GM19240 (cell line): ENCODE data around the gene BSN.

Source experiments
- DNase-seq: peaks from one replicate; pipeline ENCODE4 v3.0.0; 2011; ENCODE audit warnings: low spot score; ENCODE audit not compliant: insufficient read length

BSN gene

DNA sequence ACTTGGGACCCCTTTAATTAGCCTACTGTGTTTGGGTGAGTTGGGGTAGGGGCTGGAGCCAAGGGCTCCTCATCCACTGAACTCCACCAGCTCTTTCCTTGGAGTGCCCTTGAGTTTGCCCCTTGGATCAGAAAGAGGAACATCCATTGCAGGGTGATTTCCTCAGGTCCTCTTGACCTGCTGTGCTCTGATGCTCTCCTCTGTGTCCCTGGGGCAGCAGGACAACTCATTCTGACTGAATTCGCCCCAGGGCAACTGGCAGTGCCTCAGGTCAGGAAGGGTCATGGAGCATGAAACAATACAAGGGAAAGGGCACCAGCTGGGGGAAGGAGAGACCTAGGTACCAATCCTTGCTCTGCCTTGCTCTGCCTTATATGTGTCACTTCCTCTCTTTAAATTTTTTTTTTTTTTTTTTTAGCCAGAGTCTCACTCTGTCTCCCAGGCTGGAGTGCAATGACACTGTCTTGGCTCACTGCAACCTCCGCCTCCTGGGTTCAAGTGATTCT is 47.8 kb downstream of the BSN start:
- DNase-seq = no peak

DNA sequence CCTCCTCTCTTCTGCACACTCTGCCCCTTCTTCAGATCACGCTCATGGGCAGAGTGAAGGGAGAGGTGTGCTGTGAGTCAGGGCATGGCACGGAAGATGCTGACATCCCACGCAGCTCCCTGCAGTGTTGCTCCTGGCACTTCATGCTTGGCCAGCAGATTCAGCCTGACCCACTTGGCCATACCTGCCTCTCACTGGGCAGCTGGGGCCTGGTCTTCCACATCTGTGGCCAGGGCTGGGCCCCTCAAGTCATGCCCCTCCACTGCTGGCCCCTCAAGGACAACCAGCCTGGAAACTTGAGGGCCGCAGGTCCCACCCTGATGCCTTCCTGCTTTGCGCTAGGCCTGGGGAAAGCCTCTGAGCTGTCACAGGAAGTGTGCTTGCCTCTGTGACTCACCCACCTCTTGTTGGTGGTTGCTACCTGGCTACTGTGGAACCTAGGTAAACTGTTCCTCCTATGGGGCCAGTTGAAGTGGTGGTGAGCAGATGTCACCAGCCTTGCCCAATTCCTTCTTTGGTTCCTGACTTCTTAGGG is 48.7 kb downstream of the BSN start:
- no peak for DNase-seq

DNA sequence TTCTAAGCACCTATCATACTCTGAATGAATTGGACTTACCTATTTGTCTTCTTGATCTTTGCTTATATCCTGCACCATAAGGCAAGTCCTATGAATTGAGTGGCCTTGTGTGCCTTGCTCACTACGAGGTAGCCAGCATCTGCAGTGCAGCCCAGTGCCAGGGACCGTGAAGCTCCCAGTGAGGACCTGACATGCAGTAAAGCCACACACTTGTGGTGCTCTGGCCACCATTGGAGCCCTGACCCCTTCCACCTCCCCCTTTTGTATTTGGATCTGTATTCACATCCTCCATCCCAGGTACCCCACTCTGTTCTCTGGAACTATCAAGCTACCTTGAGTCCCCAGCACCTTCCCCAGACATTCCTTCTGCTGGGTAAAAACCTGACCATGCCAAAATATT is 52.1 kb downstream of the BSN start:
- DNase-seq = no peak

DNA sequence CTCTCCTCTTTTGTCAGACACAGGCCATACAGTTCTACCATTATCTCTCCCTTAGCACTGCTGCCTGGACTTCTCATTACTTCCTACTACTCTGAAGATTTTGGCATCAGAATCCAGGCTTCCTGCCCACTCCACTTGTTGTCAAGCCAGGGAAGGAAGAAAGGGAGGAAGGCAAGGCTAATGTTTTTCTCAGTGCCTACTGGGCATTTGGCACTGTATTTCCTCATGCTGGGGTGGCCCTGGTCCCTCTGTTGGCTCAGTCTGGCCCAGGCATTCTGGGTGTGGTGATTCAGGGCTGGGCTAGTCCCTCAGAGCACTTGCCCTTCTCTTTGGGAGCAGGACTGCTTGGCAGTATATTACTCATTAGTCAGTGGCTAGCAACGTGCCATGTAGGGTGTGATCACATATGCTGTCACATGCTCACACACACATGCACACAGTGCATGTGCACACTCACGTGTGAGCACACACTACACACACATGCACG is 52.9 kb downstream of the BSN start:
- DNase-seq = no peak

DNA sequence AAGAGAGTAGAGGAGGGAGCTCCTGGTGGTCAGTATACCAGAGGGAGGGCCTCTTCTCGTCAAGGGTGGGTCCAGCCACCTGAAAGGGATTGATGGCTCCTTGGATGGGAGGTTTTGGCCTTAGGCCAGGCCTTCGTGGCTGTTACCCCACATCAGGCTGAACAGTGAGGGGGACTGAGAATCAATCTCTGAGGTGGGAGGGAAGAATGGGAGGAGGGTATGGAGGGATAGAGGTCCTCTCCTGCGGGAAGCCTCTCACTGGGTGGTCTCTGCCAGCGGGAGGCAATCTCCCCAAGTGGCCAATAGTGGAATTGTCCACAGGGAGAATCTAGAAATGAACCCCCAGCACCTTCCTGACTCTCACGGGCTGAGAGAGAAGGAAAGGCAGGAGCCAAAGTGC is 53.5 kb downstream of the BSN start:
- no peak for DNase-seq

DNA sequence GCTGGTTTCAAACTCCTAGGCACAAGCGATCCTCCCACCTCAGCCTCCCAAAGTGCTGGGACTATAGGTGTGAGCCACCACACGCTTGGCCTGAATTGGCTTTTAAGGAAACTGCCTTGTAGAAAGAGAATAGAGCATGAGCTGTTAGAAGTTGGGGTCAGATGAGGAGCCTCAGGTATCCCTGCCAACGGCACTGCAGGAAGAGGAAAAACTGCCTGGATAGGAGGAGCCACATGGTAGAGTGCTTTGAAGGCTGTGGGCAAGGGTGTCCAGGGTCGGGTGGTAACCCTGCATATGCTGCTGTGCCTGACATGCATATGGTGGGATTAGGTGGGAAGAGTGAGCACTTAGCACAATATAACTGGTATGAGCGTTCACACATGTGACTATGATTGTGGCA is 55.0 kb downstream of the BSN start:
- DNase-seq = no peak

DNA sequence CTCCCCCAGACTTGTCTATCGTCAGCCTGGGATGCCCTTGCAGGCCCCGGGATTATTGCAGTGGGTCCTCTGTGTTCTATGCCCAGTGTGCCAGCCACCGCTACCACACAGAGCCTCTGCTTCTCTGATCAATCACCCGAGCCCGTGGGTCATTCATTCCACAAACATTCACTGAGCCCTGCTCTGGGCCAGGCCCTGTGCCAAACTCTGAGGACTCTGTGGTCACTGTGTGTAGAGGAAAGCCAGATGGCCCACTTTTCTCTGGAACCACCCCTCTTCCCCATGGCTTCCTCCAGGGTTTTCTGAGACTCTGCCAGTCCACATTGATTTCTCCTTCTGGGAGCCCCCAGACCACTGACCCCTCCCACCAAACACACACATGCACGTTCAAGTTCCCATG is 55.5 kb downstream of the BSN start:
- no peak for DNase-seq

DNA sequence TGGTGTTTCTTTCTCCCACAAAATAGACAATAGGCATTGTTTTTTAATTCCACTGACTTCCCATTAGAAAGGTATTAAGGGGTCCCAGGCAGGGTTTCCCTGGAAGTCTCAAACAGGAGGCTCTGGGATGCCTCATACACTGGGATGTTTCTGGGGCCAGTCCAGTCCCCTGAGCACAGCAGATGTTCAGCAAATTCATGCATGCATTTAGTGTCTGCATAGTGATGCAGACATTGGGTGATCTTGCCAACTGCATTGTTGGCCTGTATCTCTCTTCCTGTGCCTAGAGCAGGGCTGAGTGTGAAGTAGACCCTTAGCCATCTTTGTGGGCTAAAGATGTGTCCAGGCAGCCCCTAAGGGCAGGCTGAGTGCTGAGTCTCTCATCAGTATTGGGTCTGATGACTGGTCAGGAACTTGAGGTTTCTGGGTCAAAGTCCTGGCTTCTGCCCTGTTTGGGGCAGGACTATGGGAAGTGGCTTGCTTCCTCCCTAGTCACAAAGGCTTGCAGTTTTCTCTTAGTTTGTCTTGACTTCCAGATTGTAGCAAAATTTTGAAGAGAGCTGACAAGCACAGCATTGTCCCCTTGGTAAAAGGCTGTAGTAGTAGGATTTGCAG is 56.5 kb downstream of the BSN start:
- DNase-seq = no peak

DNA sequence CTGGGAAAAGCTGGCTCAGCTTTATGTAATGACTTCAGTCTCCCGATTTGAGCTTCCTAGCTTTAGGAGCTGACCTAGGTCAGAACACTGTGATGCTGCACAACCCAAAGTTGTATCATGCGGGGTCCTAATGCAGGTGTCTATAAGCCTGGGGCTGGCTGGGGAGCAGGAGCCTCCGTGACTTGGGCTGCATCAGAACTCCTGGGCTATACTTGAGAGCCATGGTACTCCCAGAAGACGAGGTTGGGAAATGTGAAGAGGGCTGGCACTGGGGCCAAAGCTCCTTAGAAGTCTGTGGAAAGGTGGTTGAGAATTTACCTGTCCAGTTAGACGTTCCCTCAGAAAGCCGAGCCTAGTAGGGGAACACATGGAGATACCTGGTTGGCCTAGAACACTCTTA is 57.0 kb downstream of the BSN start:
- DNase-seq = no peak

DNA sequence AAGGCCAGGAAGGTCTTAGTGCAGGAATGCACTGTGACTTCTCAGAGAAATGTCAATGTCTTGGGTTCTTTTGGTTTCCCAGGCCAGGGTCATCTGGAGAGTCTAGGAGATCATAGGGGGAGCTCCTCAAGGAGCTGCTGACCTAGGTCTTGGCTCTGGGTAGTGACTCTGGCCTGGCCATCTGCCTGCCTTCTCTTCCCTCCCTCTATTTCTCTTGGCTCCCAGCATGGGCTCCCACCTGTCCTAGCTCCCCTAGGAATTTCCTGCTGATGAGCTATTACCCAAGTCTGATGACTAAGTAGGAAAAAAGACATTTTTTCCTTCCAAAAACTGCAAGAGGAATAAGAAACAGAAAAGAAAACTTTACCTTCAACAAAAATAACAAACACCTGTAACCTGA is 57.4 kb downstream of the BSN start:
- DNase-seq = no peak

DNA sequence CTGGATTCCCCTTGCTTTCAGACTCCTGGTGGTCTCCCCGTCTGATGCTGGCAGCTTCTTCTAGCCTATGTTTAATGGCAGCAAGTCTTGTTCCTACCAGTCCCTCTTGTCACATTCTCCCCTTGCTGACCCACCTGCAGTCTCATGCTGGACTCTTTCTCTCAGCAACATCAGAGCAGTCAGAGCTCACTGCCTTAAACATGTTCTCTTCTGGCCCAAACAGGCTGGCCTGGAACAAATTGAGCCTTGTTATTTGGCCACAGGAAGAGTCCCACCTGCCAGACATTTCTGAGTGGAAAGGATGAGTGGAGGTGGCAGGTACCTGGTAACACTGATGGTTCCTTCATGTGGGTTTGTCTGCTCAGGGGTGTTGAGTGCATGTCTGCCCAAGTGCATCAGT is 60.7 kb downstream of the BSN start:
- no peak for DNase-seq

DNA sequence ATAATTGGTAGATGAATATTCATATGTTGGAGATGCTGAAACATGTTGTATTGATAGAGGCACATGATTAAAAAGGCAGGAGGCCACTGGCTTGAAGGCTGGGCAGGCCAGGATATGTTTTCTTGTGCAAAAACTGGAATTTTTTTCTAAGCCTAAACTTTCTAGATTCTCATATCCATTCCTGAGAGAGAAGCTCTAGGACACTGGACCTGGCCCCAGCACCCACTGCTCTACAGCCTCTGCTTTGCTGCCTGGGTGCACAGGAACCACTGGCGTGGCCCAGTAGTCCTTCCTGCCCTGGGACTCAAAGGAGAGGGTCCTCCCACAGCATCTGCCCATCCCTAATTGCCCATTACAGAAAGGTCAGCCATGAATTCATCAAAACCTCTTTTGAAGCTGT is 61.8 kb downstream of the BSN start:
- DNase-seq = no peak

DNA sequence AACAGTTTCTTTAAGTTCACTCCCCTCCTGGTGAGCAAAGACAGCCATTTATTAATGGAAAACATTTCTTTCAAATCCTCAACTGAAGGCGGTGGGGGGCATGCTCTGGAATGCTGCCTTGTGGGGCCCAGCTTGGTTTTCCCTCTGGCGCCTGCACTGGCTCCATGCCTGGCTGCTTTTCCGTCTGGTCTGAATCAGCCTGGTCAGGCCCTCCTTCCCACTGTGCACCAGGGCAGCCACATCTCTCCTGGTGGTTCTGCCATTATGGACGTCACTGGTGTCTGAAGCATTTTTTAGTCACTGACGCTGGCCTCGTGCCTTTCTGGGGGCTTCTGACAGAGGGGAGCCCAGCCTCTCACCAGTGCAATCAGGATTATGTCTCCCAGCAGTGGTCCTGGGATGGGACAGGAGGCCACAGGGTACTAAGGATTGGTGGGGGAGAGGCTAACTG is 62.2 kb downstream of the BSN start:
- DNase-seq = no peak

DNA sequence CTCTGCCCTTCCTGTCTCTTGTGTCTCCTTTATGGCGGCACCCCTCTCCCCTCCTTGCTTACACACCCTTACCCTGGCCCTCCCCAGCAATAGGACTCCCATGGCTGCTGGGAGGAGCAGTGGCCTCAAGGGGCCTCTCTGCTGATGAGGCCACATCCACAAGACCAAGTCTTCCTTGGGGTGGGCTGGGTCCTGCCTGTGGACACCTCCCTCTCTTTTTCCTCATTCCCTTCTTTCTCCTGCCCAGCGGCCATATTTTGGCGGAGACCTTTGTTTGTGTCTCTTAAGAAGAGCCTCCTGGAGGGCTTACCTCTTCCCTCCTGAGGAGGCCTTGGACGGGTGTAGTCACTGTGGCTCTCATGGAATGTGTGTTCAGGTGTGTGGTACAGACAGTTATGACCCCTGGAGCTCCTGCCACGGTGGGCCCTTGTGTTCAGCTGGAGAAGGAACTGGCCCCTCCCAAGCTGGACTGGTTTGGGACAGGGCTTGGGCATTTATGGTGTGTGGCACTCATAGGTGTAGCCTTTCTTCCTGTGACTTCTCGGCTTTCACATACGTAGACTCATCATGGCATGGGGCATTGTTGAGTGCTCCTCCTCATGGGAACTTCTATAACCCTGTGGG is 63.2 kb downstream of the BSN start:
- DNase-seq = no peak

DNA sequence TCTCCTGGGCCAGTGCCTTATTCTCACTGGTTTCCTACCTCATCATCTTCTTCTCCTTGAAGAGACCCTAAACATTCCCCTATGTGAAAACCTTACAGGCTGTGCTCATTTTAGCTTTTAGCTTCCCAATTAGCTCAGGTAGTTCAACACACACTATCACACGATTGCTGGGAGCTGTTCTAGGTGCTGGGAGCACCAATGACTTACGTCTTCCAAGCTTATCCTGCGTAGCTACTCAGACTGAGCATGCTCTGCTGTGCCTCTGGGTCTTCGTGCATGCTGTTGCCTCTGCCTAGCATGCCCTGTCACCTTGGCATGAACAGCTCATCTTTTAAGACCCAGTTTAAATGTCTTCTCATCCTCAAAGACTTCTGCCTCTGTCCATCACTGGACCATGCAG is 64.1 kb downstream of the BSN start:
- no peak for DNase-seq

DNA sequence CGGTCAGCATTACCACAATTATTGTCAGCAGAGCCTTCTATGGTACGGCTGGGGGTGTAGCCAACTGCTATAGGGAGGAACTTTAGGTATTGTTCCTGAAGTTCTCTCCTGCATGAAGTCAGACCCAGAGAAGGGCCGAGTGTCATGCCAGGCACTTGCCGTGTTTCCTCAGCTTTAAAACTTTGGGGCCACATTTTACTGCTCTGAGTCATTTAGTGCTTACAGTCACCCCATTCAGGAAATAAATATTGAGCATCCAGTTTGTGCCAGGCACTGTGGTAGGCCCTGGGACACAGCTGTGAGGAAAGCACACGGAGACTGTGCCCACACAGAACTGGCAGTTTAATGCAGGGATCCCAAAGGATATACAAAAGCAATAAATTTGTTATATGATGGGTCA is 65.4 kb downstream of the BSN start:
- no peak for DNase-seq

DNA sequence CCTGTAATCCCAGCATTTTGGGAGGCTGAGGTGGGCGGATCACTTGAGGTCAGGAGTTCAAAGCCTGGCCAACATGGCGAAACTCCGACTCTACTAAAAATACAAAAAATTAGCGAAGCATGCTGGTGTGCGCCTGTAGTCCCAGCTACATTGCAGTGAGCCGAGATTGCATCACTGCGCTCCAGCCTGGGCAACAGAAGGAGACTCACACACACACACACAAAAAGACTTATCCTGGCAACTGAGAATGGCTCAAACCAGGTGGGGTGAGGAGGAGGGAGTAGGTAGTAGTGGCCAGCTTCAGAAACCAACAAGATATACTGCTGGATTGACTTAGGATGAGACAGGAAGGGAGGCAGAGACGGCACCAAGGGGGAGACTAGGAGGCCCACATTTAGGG is 66.5 kb downstream of the BSN start:
- DNase-seq = no peak

DNA sequence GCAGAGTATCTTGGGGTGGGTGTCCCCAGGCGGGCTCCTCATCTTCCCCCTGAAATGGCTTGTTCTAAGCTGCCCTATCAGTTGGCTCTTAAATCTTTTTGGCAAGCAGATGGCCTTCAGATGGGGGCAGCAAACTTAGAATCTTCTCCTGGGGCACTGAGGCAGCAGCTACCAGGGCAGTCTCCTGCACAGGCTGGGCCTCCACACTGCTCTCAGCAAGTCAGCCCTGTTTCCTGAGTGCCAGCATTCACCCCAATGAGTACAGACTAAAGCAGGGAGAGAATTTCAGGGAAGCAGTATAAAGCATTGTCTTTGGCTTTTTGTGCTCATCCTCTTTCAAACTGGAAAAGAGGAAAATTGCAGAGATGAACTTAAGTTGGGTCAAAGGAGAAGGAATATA is 68.8 kb downstream of the BSN start:
- DNase-seq = no peak

DNA sequence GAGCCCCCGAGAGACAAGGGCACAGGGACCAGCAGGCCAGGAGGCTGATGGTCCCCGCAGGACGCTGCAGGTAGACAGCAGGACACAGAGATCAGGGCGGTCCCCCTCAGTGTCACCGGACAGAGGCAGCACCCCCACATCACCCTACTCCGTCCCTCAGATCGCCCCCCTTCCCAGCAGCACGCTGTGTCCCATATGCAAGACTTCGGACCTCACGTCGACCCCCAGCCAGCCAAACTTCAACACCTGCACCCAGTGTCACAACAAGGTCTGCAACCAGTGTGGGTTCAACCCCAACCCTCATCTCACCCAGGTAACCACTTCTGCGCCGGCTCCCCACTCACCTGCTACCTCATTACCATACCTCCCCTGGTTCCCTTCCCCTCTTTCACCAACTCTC is 70.8 kb downstream of the BSN start:
- DNase-seq = no peak

DNA sequence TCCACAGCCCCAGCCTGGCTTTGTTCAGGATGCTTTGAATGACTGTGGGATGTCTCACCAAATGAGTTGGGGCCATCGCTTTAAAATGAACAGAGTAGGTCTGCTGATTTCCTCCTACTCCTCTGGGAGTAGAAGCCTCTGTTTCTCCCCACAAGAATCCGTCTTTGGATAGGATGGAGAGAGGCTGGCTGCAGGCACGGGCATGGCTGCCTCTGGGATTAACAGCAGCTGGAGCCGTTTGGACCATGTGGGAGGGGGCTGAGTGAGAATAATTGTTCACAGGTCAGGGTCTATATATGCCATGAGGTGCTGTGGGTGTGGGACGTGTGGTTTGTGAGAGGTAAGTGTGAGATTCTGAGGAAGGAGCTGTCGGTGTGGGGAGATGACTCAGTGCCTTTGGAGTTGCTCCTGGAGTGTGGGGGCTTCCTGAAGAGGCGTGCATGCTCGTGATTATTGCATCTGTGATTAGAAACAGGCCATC is 71.9 kb downstream of the BSN start:
- no peak for DNase-seq

DNA sequence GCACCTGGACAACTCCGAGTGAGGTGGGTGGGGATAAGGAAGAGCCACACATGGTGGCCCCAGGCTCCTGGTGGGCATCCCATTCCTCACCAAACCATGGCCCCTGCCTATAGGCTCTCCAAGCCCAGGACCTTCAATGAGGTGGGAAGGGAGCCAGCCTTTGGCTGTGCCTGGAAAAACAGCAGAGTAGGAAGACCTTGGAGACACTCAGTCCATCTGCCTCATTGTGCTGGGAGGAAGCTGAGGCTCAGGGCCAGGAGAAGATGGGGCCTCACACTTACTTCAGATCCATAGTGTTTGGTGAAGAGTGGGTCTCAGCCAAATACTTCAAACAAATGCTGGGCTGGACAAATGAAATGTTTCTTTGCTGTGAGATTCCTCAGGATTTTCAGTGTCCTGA is 72.5 kb downstream of the BSN start:
- no peak for DNase-seq

DNA sequence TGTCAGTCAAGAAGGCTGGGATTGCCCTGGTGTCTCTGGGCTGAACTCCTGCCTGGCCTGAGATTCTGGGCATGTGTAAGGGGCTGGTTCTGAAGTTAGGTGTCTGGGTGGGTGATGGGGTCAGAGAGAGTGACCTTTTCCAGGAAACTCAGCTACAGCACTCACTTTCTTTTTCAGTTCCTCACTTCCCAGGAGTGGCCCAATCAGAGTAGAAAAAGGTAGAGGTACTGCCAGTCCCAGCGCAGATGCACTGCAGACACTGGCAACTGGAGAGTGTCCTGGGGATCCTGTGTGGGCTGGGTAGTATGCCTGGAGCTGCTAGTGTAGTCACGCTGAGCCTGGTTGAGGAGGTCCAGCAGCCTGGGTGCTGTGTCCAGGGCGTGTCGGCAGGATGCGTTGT is 73.4 kb downstream of the BSN start:
- DNase-seq = no peak

DNA sequence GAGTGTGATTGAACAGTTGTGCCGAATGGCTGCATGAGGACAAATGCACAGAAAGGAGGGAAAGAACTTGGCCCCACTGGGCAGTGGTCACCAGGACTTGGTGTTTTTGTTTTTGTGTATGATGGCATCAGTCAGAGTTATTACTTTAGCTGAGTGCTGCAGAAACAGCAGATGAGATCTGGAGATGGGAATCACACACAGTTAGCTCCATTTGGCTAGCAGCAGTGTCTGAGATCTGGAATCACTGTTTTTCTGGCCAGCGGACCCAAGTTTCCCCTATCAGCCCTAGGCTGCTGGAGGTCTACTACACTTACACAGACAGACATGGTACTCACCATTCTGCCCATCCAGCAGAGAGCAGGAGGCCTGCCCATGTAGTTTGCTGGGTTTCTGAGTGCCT is 74.0 kb downstream of the BSN start:
- DNase-seq = no peak
